ENCODE measurements around the gene CDH22.

GRCh38 chr20:46286382-46286781 lies 21.9 kb downstream of the CDH22 start:
- TF ChIP-seq FOXA1 (IDR thresholded peaks at IDR 0.05; ENCODE audit: borderline replicate concordance) (no peak), REST (IDR thresholded peaks at IDR 0.05; ENCODE audit: borderline replicate concordance) (no peak), REST (CRISPR knock-in tag; IDR thresholded peaks at IDR 0.05; ENCODE audit: low read depth) (no peak), STAT6 (CRISPR knock-in tag; IDR thresholded peaks at IDR 0.05) (no peak), SRF (CRISPR knock-in tag; IDR thresholded peaks at IDR 0.05) (no peak), TARDBP (IDR thresholded peaks at IDR 0.05) (no peak), ETV6 (IDR thresholded peaks at IDR 0.05; ENCODE audit: borderline replicate concordance in 1 of 2, low read depth in 2 of 2, low read length in 1 of 2) (no peak), ETV6 (CRISPR knock-in tag; IDR thresholded peaks at IDR 0.05; ENCODE audit: borderline replicate concordance) (no peak), SP1 (CRISPR knock-in tag; IDR thresholded peaks at IDR 0.05) (no peak)
